Osteoblast (primary cell): Measurements from ENCODE around the gene CXCL11. TPM values are rescaled to one million over a fixed set of nuclear protein-coding genes. Genes with fewer than 3 reads are reported as not detected.

Source experiments
- DNase-seq: peaks from one replicate; pipeline ENCODE4 v3.0.0; 2011; ENCODE audit warnings: low spot score, mixed read lengths; ENCODE audit not compliant: insufficient read length; ENCODE audit errors: missing footprints
- H2AFZ ChIP-seq: 2 replicates; pipeline ENCODE4 v1.6.0; 2011; ENCODE audit warnings: mild to moderate bottlenecking, low read length
- H3K27ac ChIP-seq: 2 replicates; pipeline ENCODE4 v1.5.1; 2011; ENCODE audit warnings: mild to moderate bottlenecking, low read depth, low read length, moderate library complexity
- H3K27me3 ChIP-seq: 2 replicates; pipeline ENCODE4 v1.6.0; 2012; ENCODE audit warnings: mild to moderate bottlenecking, control low read depth, inconsistent platforms, low read length, moderate library complexity; ENCODE audit not compliant: insufficient read depth
- H3K36me3 ChIP-seq: 2 replicates; pipeline ENCODE4 v1.5.1; 2011; ENCODE audit warnings: mild to moderate bottlenecking, low read length, control low read depth, moderate library complexity; ENCODE audit not compliant: insufficient read depth
- H3K4me1 ChIP-seq: 2 replicates; pipeline ENCODE4 v1.5.1; 2011; ENCODE audit warnings: mild to moderate bottlenecking, low read length, control low read depth, moderate library complexity; ENCODE audit not compliant: insufficient read depth
- H3K4me2 ChIP-seq: 2 replicates; pipeline ENCODE4 v1.6.0; 2011; ENCODE audit warnings: mild to moderate bottlenecking, low read length; ENCODE audit not compliant: insufficient read depth
- H3K4me3 ChIP-seq: fragments of 200-600 bp; sonication (generic); 3 replicates; pipeline ENCODE4 v1.5.1; 2012; ENCODE audit warnings: mild to moderate bottlenecking, low read length, inconsistent platforms; ENCODE audit not compliant: insufficient read depth
- H3K79me2 ChIP-seq: 2 replicates; pipeline ENCODE4 v1.6.0; 2012; ENCODE audit warnings: mild to moderate bottlenecking, low read length, control low read depth, inconsistent platforms; ENCODE audit not compliant: insufficient read depth
- H3K9me3 ChIP-seq: 2 replicates; pipeline ENCODE4 v1.5.1; 2011; ENCODE audit warnings: low read depth, low read length, control low read depth
- H4K20me1 ChIP-seq: 2 replicates; pipeline ENCODE4 v1.6.0; 2012; ENCODE audit warnings: mild to moderate bottlenecking, low read length, control low read depth; ENCODE audit not compliant: insufficient read depth
- CTCF ChIP-seq: IDR thresholded peaks from 2 replicates; pipeline ENCODE4 v1.5.1; 2011; ENCODE audit warnings: mild to moderate bottlenecking, low read depth, low read length, moderate library complexity; ENCODE audit errors: extremely low read depth
- total RNA-seq: library from RNA; depleted of rRNA; stranded (reverse); fragments of >200 nt; gene quantifications from 2 replicates; pipeline ENCODE4 v1.2.3, GENCODE V29; 2012

CXCL11 gene
- total RNA-seq, 1 donor: not detected

DNA sequence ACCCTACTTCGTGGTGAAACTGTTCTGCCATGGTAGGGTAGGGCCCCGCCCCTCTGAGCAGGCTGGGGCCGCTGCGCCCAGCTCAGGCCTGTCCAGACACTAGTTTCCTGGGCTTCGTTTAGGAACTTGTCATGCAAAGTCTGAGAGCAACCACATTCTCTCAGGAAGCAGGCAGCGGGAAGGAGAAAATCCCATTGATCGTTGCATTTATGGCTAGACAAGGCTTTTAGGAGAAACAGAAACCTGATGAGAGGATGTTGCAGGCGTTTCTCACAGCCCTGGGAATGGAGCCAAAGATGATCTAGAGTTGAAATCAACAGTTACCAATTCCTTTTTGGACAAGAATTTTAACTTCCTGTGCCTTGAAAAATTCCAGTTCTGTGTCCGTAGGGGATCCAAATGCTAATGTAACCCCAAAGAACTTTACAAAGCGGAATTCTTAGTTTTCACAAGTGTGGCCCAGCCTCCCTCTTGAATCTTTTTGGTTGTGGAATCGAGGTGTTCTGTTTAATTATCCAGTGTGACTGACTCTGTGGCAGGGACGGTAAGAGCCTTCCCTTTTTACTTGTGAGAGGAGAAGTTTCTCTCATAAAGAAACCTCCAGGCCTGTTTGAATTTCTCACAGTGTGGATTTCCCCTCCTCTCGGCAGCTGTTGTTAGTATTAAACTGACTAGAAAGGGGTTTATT, 24.0 kb downstream of the CXCL11 start:
- peaks cover 16% of the 10 kb centered on the region for H3K4me1 ChIP-seq
- no peaks in the 10 kb centered on the region for H3K27me3 ChIP-seq

DNA sequence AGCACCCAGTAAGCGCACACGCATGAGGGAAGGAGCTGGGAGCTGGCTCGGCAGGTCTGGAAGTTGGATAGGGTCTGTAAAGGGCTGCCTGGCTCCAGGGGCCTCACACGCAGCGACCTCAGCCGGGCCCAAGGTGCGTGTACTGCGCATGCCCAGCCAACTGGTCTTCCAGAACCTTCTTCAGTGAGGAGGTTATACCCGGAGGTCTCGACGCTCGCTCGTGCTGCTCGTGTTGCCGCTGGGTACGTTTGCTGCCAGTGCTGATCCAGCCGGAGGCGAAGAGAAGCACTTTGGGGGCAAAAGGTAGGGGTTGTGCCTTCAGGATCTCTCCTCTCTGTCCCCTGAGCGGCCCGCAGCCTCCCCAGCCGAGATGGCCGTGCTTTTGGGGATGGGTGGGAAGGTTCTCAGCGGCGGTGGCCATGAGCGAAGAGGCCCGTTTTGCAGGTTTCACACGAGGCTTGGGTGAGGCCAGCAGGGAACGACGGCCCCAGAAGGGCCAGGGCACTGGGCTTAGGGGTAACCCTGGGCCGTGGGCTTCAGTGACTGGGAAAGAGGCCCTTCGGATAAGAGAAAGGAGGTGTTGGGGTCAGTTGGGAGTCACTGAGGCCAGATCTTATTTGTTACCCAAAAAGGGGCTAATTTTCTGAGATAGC, 24.7 kb downstream of the CXCL11 start:
- peak overlapping the region; percentile 85 for H2AFZ ChIP-seq
- H3K9me3 ChIP-seq: no peaks in the 10 kb centered on the region
- H3K36me3 ChIP-seq: no peaks in the 10 kb centered on the region
- peak overlapping the region; percentile 72 for H3K27ac ChIP-seq
- TF ChIP-seq CTCF: no peak
- H3K4me1 ChIP-seq: peaks cover 16% of the 10 kb centered on the region
- H3K4me2 ChIP-seq: peak overlapping the region; percentile 74
- no peaks in the 10 kb centered on the region for H4K20me1 ChIP-seq
- H3K27me3 ChIP-seq: no peaks in the 10 kb centered on the region
- H3K79me2 ChIP-seq: no peaks in the 10 kb centered on the region
- no peak for DNase-seq
- no peak overlapping the region for H3K4me3 ChIP-seq

More for the DNA sequence above, 24.0 kb downstream of the CXCL11 start:
- peak overlapping the region; percentile 74 for H3K4me2 ChIP-seq
- H3K9me3 ChIP-seq: no peaks in the 10 kb centered on the region
- peak overlapping the region; percentile 85 for H2AFZ ChIP-seq
- peak overlapping the region; percentile 35 for H3K4me3 ChIP-seq
- peak; percentile 88 for DNase-seq
- H3K36me3 ChIP-seq: no peaks in the 10 kb centered on the region
- peak overlapping the region; percentile 72 for H3K27ac ChIP-seq
- H3K79me2 ChIP-seq: no peaks in the 10 kb centered on the region
- H4K20me1 ChIP-seq: no peaks in the 10 kb centered on the region
- TF ChIP-seq CTCF: no peak

GRCh38 chr4:76010576-76010975, 25.3 kb downstream of the CXCL11 start:
- H3K9me3 ChIP-seq: no peaks in the 10 kb centered on the region
- no peak for TF ChIP-seq CTCF

DNA sequence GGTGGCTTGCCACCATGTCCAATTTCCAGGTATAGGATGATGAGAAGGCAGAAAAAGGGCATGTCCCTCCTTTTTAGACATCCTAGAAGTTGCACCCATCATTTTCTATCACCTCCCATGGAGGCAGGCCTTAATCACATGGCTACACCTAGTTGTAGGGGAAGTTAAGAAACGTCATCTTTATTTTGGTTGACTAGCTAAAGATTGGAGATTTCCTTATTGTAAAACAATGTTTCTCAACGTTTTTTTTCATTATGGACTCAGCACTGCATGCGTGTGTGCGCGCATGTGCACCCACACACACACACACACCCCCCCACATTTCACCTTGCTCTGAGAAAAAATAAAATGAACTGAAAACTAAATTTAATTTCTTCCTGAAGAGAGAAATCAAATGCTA, 26.6 kb downstream of the CXCL11 start:
- Histone ChIP-seq H3K4me3 (no peak overlapping the region), H4K20me1 (no peaks in the 10 kb centered on the region), H3K36me3 (no peaks in the 10 kb centered on the region), H3K4me2 (no peak overlapping the region), H3K27ac (no peak overlapping the region), H2AFZ (no peak overlapping the region), H3K9me3 (no peaks in the 10 kb centered on the region), H3K79me2 (no peaks in the 10 kb centered on the region), H3K27me3 (peaks cover under 1% of the 10 kb centered on the region), H3K4me1 (peaks cover 16% of the 10 kb centered on the region)
- DNase-seq: no peak
- no peak for TF ChIP-seq CTCF

More at GRCh38 chr4:76010576-76010975, 25.3 kb downstream of the CXCL11 start:
- H3K79me2 ChIP-seq: no peaks in the 10 kb centered on the region
- no peaks in the 10 kb centered on the region for H3K36me3 ChIP-seq
- no peaks in the 10 kb centered on the region for H4K20me1 ChIP-seq
- peaks cover 16% of the 10 kb centered on the region for H3K4me1 ChIP-seq
- no peak overlapping the region for H3K4me3 ChIP-seq
- DNase-seq: no peak
- H2AFZ ChIP-seq: no peak overlapping the region
- no peaks in the 10 kb centered on the region for H3K27me3 ChIP-seq
- H3K27ac ChIP-seq: no peak overlapping the region
- H3K4me2 ChIP-seq: no peak overlapping the region
